HFFc6 (cell line): ENCODE results near the gene RTP3. TPM values are rescaled to one million over a fixed set of nuclear protein-coding genes. Genes with fewer than 3 reads are reported as not detected.

Experiments used
- DNase-seq: peaks from one replicate; pipeline ENCODE4 v3.0.0-alpha.2; 2018
- H3K27ac Mint-ChIP-seq: 2 replicates; pipeline ENCODE4 v1.8.0; 2020; ENCODE audit warnings: mild to moderate bottlenecking, mixed read lengths
- H3K27me3 Mint-ChIP-seq: 2 replicates; pipeline ENCODE4 v1.8.0; 2021; ENCODE audit warnings: mild to moderate bottlenecking, moderate library complexity, mixed read lengths; ENCODE audit not compliant: insufficient read depth
- H3K36me3 Mint-ChIP-seq: 2 replicates; pipeline ENCODE4 v1.8.0; 2021; ENCODE audit warnings: low read depth, mixed read lengths
- H3K4me1 Mint-ChIP-seq: 2 replicates; pipeline ENCODE4 v1.8.0; 2020; ENCODE audit warnings: low read depth, mixed read lengths
- H3K4me3 Mint-ChIP-seq: 2 replicates; pipeline ENCODE4 v1.8.0; 2020; ENCODE audit warnings: mild to moderate bottlenecking, moderate library complexity, mixed read lengths
- H3K9me3 Mint-ChIP-seq: 2 replicates; pipeline ENCODE4 v1.8.0; 2020; ENCODE audit warnings: mild to moderate bottlenecking, mixed read lengths
- CTCF ChIP-seq: fragments of 200-600 bp; sonication (generic); IDR thresholded peaks from 2 replicates; pipeline ENCODE4 v1.5.0; 2021; ENCODE audit warnings: antibody characterized with exemption, mild to moderate bottlenecking
- total RNA-seq, 6 experiments: library from RNA; stranded (reverse); fragmentation: NEBNext Ultra II Directional; extraction: Animal tissue kit (Norgen Biotek cat#: 25700); gene quantifications; 2 replicates in 1 of 6; 3 replicates in 5 of 6; pipeline ENCODE4 v1.2.3, GENCODE V29; 2021

RTP3 gene
- total RNA-seq, 6 experiments from 2014 or later, result not detected

- Mint-ChIP-seq H3K27me3 (peaks cover 3% of the 10 kb centered on the region; the same call in 1 of the 2 replicates), H3K4me1 (peaks cover 40% of the 10 kb centered on the region), H3K27ac (peak overlapping the region; percentile 38), H3K9me3 (no peaks in the 10 kb centered on the region), H3K4me3 (peak overlapping the region; percentile 52), H3K36me3 (peaks cover 15% of the 10 kb centered on the region; the same call in 1 of the 2 replicates)
- DNase-seq, result peak; percentile 70
- TF ChIP-seq CTCF, result peak; percentile 93
Measured at GRCh38 chr3:46488735-46489361, 8.9 kb upstream of the RTP3 start.

GRCh38 chr3:46489381-46489780, 8.4 kb upstream of the RTP3 start:
- Mint-ChIP-seq H3K36me3 (peaks cover 15% of the 10 kb centered on the region; the same call in 1 of the 2 replicates), H3K9me3 (no peaks in the 10 kb centered on the region), H3K4me3 (no peak overlapping the region), H3K27ac (peak overlapping the region; percentile 83), H3K27me3 (peaks cover 3% of the 10 kb centered on the region; the same call in 1 of the 2 replicates), H3K4me1 (peaks cover 40% of the 10 kb centered on the region)
- no peak for TF ChIP-seq CTCF
- DNase-seq, result no peak

- DNase-seq, result peak; percentile 82
- Mint-ChIP-seq H3K36me3 (peaks cover 15% of the 10 kb centered on the region; the same call in 1 of the 2 replicates), H3K9me3 (no peaks in the 10 kb centered on the region), H3K27me3 (peaks cover 3% of the 10 kb centered on the region; the same call in 1 of the 2 replicates), H3K4me3 (no peak overlapping the region; the same call in 1 of the 2 replicates), H3K4me1 (peaks cover 40% of the 10 kb centered on the region), H3K27ac (peak overlapping the region; percentile 83)
- TF ChIP-seq CTCF, result no peak
Measured at GRCh38 chr3:46489875-46490274, 7.9 kb upstream of the RTP3 start.

- peaks cover 15% of the 10 kb centered on the region; the same call in 1 of the 2 replicates for H3K36me3 Mint-ChIP-seq
- no peaks in the 10 kb centered on the region for H3K9me3 Mint-ChIP-seq
- TF ChIP-seq CTCF, result no peak
- peak; percentile 43 for DNase-seq
- H3K4me1 Mint-ChIP-seq, result peaks cover 42% of the 10 kb centered on the region
- H3K27ac Mint-ChIP-seq, result peak overlapping the region; percentile 83
- H3K27me3 Mint-ChIP-seq, result peaks cover 3% of the 10 kb centered on the region; the same call in 1 of the 2 replicates
- no peak overlapping the region for H3K4me3 Mint-ChIP-seq
Measured at GRCh38 chr3:46490338-46491084, 7.3 kb upstream of the RTP3 start.

GRCh38 chr3:46491089-46492070, 6.4 kb upstream of the RTP3 start:
- peak overlapping the region; percentile 55; the same call in 1 of the 2 replicates for H3K27ac Mint-ChIP-seq

More at GRCh38 chr3:46491089-46492070, 6.4 kb upstream of the RTP3 start:
- DNase-seq, result no peak
- peaks cover 15% of the 10 kb centered on the region; the same call in 1 of the 2 replicates for H3K36me3 Mint-ChIP-seq
- no peak for TF ChIP-seq CTCF
- H3K4me3 Mint-ChIP-seq, result no peak overlapping the region
- peaks cover under 1% of the 10 kb centered on the region; the same call in 1 of the 2 replicates for H3K27me3 Mint-ChIP-seq
- H3K4me1 Mint-ChIP-seq, result peaks cover 50% of the 10 kb centered on the region
- H3K9me3 Mint-ChIP-seq, result no peaks in the 10 kb centered on the region
